DOHH2 (cell line): ENCODE measurements around the gene UNC13B.

ENCODE experiments used
- CTCF ChIP-seq: fragments of 200-600 bp; sonication (generic); IDR thresholded peaks from one replicate; pipeline ENCODE4 v1.5.1; 2014; ENCODE audit warnings: antibody characterized with exemption, mild to moderate bottlenecking, low read depth, low read length; ENCODE audit not compliant: poor library complexity, severe bottlenecking
- EZH2phosphoT487 ChIP-seq: fragments of 200-600 bp; sonication (generic); IDR thresholded peaks from 2 replicates; pipeline ENCODE4 v1.6.1; 2017; ENCODE audit warnings: borderline replicate concordance, mild to moderate bottlenecking, antibody characterized with exemption, low read length, moderate library complexity, mixed read lengths

DNA sequence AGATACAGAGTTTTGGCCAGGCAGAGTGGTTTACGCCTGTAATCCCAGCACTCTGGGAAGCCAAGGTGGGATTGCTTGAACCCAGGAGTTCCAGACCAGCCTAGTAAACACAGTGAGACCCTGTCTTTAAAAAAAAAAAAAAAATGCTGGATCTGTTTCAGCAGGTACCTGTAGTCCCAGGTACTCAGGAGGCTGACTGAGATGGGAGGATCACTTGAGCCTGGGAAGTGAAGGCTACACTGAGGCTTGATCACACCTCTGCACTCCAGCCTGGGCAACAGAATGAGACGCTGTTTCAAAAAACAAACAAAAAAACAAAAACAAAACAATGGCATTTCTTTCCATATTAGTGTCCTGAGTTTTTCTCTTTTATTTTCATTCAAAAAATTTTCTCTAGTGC lies 19.0 kb downstream of the UNC13B start:
- TF ChIP-seq CTCF: no peak
- no peak for TF ChIP-seq EZH2phosphoT487
